HK-2 (cell line): ENCODE data around the gene PLA2G7.
"Not testable (repeated sequence)": the region's sequence is repeated elsewhere in the genome, so short reads cannot be mapped to it uniquely, and the experiment has no call there.

ENCODE experiments used
- DNase-seq: peaks from one replicate; pipeline ENCODE4 v3.0.0-alpha.2; 2018; ENCODE audit not compliant: unreplicated experiment

Gene PLA2G7

DNA sequence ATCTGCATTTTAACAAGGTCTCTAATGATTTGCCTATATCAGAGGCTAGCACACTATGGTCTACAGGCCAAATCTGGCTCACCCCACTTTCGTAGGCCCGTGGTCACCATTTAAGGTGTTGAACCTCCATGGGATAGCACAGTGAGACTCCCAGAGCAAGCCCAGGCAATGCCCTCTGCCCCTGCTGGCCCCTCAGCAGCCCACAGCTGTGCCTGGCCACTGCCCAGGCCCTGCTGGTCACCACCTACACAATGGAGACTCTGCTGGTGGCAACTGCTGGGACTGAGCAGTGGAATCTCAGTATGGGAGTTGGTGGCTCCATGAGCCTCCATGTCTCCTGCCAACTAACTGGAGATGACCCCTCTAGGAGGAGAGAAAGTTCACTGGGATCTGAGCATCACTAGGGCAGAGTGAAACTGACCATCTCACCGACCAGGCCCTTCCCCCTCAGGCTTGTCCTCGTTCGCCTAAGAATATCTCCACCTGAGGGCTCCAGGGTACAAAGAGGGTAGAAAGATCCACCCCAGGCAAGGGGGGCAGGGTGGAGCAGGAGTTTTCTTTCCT is 13.8 kb upstream of the PLA2G7 start:
- DNase-seq: no peak

DNA sequence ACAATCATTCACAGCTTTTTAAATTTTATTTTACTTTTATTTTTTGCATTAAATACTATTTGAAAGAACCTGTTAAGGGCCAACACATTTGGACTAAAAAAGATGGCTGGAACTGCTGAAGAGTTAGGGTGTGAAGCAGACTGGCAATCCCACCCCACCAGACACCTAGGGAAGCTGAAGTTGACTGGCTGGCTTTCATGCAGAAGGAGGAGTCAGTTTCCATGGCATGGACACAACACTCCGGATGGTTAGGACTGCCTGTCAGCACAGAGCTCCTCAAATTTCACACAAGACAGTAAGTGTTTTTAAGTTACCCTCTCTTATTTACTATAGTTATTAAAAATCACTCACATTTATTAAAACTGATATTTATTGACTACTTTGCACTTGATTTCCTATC is 11.5 kb upstream of the PLA2G7 start, which contains the start of gene ANKRD66:
ANKRD66 (plus strand) TSS at position 238 of the 400 bp plus-strand sequence. CDS start 5,016 bp downstream, outside the sequence.
- no peak for DNase-seq

- no peak for DNase-seq
These were observed 10.8 kb upstream of the PLA2G7 start for GRCh38 chr6:46745973-46746372.

GRCh38 chr6:46744159-46744725 is 9.1 kb upstream of the PLA2G7 start:
- not testable (repeated sequence) for DNase-seq

DNA sequence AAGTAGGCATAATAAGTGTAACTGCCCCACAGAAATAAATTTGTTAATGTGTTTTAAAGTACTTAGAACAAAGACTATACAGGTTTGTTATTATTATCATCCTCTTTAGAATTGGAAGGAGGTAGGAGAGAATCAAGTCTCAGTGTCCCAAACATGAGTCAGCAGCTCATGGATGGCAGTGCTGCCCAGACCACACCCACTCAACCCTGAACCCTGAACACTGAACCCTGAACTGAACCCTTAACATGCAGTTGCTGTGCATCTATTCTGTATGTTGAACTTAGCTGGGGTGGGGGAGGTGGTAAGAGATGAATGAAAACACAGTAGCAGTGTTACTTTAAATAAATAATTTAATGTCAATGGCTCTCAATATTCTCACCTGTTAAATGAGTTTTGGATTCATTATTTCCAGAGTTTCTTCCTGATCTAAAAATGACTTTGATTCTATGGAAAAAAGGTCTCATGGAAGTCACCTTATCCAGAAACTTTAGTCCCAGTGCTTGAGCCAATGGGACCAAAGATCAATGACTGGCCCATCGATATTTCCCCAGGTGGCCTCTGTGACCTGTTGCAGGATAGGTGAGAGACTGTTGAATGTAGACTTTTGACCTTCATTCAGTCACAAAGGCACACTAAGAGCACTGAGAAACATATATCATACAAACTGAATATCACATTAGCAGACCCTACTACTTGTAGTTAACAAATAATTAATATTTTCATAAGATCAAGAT is 8.4 kb upstream of the PLA2G7 start:
- no peak for DNase-seq

- DNase-seq: no peak
These were observed 6.7 kb upstream of the PLA2G7 start for GRCh38 chr6:46741910-46742309.

DNA sequence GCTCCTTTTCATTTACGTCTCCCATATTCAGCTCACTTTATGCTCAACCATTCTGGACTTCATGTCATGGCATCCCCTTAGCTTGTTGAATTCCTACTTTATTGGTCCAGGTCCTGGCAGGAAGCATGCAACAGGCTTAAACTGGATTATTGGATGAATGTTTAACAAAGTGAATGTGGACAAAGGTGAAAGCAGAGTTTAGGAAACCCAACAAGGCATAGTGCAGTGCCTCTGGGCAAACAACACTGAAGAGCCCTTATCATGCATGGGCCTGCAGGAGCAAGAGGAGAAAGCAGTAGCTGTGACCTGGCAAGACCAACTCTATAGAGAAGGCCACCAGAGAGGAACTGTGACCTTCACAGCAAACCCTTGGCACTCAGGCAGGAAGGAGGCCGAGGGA is 6.3 kb upstream of the PLA2G7 start:
- no peak for DNase-seq

GRCh38 chr6:46736906-46737305 is 1.7 kb upstream of the PLA2G7 start:
- no peak for DNase-seq

- no peak for DNase-seq
These were observed 501 bp upstream of the PLA2G7 start for GRCh38 chr6:46735720-46736031.

DNA sequence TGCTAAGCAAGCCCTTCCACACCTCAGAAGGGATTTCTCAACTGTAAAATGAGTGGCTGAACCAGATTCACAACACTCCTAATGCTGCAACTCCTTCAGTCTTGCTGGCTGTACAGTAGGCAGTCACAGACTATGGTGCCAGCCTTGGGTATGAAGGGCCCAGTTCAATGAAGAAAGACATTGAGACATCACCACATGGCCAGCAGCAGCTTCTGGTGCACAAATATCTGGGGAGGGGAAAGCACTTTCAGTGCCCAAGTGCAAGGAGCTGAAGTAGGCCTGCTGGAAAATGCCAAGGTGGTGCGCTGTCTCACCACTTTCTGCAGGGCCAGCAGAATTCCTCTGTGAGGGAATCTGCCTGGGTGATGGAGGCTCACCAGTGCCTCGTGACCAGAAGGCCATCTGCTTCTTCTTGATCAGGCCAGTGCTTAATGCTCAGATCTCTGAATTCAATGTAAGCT is 1.8 kb downstream of the PLA2G7 start:
- no peak for DNase-seq

GRCh38 chr6:46730921-46731461 is 4.2 kb downstream of the PLA2G7 start:
- DNase-seq: no peak

DNA sequence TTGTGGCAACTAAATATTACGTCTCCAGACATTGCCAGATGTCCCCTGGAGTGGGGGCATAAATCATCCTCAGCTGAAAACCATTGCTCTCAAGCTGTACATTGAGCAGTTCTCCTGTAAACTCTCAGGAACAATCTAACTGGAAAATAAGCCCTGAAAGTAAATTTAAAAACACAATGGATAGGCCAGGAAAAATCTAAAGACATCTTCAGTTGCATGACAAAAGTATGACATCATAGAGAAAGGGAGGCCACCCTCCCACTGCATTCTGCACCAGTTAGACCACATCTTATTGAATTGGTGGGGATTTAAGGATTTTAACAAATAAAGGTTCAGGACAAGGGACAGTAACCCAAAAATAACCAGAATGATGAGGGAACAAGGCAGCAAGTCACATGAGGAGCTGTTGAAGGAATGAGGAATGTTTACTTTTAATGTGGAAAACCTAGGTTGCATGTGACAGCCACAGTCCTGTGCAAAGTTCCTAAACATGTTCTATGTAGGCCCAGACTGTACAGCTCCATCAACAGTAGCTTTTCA is 5.3 kb downstream of the PLA2G7 start:
- no peak for DNase-seq

DNA sequence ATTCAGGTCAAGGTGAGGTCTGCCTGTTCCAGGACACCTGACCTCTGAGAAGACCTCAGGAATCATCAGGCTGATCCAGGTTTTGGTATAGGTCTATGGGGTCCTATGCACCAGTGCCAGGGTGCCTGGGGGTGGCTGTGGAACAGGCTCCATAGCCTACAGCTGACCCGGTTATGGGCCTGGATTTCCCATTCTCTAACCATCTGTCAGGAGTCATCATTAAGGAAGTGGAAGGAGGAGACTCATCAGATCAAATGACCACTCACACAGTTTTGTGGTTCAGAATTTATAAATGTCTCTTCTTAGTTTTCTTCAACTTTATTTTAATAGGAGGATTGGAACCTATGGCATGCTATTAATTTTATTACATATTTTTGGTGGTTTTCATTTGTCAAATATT is 14.8 kb downstream of the PLA2G7 start:
- no peak for DNase-seq

DNA sequence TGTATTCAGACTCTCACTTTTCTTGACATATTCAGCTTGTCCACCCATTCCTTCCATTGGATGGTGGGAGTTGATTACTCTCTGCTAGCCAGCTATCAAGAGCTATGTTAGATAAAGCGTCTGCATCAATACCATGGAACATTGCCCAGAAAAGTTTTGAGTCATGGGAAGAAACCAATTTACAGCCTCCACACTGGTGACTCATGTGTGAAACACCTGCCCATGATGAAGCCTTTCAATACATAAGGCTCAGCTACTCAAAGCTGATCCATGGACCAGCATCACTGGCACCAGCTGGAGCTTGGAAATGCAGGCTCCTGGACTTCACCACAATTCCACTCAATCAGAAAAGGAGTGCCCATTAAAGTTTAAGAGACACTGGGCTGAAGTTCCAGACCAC is 16.1 kb downstream of the PLA2G7 start:
- DNase-seq: no peak

- DNase-seq: no peak
These were observed 20.0 kb downstream of the PLA2G7 start for GRCh38 chr6:46715141-46715540.

DNA sequence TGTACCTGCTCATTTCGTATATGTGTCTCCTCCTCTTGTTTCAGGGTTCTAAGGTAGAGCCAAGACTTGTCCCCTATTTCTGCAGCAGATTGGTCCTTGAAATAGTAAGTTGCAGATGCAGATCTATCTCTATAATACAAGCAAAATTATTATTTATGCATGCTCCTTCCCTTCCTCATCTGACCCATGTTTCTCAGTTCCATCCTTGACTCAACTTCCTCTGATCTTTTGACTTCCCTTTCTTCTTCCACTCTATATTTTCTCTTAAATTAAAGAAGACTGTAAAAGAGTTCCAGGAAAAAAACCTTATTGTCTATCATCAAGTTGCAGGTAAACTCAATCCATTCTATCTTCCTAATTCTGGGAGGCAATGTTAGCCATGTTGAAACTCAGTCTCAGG is 23.7 kb downstream of the PLA2G7 start:
- no peak for DNase-seq

DNA sequence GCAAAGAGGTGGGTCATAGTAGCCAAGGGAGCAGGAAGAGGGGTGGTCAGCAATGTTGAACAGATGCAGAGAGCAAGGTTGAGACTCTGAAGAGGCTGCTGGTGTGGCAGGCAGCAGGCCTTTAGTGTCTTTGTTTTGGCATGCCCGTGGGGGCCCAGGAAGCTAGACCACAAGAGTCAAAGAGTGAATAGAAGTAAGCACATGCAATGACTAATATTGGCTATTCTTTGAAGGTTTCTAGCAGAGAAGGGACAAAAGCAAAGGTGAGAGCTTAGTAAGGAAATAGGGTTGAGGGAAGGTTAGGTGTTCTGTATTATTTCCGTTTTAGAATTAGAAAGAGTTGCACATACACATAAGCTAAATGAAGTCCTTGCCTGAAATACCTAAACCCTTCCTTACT is 28.7 kb downstream of the PLA2G7 start:
- DNase-seq: no peak

DNA sequence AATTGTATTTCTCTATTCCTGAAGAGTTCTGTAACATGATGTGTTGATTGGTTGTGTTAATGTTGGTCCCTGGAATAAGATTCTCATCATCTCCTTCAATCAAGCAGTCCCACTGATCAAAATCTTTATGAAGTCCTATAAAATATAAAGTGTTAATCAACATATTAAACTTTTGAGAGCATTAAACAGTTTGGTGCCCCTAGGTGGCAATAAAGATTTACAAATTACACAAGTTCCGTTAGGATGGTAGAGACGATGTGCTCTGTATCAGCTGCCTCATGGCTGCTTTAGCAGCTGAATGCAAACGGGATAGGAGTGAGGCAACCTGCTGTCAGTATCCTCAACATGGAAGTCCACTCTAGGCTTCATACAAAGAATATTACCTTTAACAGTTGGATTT is 30.6 kb downstream of the PLA2G7 start:
- no peak for DNase-seq

DNA sequence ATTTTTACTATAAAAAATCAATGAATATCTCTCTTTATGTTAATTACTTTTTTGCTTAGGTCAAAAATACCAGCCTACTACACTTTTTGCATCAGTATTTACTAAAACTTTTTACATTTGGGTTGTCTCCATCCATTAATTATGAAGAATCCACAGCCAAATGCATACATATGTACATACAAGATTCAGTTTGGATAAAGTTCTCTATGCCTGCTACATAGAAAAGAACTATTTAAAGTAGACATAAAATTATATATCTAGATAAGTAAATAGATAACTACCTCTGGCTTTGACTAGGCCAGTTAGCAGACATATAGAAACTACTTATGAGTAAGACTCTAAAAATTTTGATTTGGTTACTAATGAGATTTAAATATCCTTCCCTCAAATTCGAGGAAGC is 35.2 kb downstream of the PLA2G7 start:
- DNase-seq: no peak

DNA sequence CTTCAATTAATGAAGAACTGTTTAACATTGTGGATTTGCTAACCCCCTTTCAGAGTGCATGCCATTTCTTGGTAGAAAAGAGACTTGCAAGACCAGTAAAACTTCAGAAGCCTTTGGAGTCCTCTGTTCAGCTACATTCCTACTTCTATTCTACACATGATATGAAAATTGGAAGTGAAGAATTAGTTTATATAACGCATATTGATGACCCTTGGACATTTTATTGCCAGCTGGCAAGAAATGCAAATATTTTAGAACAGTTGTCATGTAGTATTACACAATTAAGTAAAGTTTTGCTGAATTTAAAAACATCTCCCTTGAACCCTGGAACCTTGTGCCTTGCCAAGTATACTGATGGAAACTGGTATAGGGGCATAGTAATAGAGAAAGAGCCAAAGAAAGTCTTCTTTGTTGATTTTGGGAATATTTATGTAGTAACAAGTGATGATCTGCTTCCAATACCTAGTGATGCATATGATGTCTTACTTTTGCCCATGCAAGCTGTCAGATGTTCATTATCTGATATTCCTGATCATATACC is 44.2 kb downstream of the PLA2G7 start:
- DNase-seq: no peak

DNA sequence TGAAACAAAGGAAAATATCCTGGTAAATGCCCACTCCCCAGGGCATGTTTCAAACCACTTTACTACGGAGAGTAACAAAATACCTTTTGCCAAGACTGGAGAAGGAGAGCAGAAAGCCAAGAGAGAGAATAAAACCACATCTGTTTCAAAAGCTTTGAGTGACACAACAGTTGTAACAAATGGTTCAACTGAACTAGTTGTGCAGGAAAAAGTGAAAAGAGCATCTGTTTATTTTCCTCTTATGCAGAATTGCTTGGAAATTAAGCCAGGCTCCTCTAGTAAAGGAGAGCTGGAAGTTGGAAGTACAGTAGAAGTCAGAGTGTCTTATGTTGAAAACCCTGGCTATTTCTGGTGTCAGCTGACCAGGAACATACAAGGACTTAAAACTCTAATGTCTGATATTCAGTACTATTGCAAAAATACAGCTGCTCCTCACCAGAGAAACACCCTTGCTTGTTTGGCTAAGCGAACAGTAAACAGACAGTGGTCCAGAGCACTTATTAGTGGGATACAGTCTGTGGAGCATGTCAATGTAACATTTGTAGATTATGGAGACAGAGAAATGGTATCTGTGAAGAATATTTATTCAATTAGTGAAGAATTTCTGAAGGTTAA is 44.9 kb downstream of the PLA2G7 start:
- no peak for DNase-seq

- DNase-seq: no peak
These were observed 45.5 kb downstream of the PLA2G7 start for GRCh38 chr6:46689657-46690056.
